ENCODE results near the gene CPED1.

The CPED1 gene

DNA sequence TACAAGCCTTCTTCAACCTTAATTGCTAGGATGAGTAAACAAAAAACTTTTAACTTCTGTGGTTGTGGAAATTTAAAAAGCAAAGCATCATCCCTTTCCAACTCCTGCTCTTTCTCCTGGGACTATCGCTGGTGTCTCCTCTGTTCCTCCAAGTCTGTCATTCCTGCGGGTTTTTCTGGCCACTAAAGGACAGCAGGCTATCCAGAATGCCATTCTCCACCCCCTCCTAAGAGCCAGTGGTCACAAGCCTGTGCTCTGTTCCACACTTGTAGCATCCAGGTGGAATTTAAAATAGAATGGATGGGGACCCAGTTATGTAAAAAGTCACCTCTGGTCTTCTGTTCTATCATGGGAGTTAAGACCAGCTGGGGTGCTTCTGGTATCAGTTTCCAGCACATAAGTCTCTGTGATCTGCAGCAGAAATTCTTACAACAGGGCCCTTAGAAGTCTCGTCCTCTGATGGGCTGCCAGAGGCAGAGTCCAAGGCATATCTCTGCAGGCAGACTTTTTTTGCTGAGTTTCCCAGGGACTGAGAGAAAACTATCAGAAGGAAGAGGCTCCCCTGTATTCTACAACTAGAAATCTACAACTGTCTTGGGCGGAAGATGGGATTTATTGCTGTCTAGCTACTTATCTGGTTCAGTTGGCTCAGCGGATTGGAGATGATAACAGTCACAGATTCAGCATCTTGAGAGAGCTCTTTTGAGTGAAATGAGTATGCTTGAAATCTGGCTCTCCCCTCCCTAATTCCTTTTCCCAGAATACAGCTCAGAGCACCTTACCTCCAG lies 335.2 kb downstream of the CPED1 start:
- no peak for ATAC-seq
- no peak for TF ChIP-seq ISL1 (CRISPR knock-in tag; IDR thresholded peaks at IDR 0.05)
- TF ChIP-seq TOX (CRISPR knock-in tag; IDR thresholded peaks at IDR 0.05; ENCODE audit: borderline replicate concordance): no peak
- TF ChIP-seq, protein P1, sequence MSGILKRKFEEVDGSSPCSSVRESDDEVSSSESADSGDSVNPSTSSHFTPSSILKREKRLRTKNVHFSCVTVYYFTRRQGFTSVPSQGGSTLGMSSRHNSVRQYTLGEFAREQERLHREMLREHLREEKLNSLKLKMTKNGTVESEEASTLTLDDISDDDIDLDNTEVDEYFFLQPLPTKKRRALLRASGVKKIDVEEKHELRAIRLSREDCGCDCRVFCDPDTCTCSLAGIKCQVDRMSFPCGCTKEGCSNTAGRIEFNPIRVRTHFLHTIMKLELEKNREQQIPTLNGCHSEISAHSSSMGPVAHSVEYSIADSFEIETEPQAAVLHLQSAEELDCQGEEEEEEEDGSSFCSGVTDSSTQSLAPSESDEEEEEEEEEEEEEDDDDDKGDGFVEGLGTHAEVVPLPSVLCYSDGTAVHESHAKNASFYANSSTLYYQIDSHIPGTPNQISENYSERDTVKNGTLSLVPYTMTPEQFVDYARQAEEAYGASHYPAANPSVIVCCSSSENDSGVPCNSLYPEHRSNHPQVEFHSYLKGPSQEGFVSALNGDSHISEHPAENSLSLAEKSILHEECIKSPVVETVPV (CRISPR knock-in tag; IDR thresholded peaks at IDR 0.05): no peak
- no peak for TF ChIP-seq ZNF70 (CRISPR knock-in tag; IDR thresholded peaks at IDR 0.05)
- no peak for TF ChIP-seq OSR1 (CRISPR knock-in tag; IDR thresholded peaks at IDR 0.05)
- TF ChIP-seq ARNTL (CRISPR knock-in tag; IDR thresholded peaks at IDR 0.05; ENCODE audit: borderline replicate concordance, low read depth): no peak
- TF ChIP-seq PPARA (CRISPR knock-in tag; IDR thresholded peaks at IDR 0.05; ENCODE audit: borderline replicate concordance): no peak
- TF ChIP-seq, protein P2, sequence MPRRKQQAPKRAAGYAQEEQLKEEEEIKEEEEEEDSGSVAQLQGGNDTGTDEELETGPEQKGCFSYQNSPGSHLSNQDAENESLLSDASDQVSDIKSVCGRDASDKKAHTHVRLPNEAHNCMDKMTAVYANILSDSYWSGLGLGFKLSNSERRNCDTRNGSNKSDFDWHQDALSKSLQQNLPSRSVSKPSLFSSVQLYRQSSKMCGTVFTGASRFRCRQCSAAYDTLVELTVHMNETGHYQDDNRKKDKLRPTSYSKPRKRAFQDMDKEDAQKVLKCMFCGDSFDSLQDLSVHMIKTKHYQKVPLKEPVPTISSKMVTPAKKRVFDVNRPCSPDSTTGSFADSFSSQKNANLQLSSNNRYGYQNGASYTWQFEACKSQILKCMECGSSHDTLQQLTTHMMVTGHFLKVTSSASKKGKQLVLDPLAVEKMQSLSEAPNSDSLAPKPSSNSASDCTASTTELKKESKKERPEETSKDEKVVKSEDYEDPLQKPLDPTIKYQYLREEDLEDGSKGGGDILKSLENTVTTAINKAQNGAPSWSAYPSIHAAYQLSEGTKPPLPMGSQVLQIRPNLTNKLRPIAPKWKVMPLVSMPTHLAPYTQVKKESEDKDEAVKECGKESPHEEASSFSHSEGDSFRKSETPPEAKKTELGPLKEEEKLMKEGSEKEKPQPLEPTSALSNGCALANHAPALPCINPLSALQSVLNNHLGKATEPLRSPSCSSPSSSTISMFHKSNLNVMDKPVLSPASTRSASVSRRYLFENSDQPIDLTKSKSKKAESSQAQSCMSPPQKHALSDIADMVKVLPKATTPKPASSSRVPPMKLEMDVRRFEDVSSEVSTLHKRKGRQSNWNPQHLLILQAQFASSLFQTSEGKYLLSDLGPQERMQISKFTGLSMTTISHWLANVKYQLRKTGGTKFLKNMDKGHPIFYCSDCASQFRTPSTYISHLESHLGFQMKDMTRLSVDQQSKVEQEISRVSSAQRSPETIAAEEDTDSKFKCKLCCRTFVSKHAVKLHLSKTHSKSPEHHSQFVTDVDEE (CRISPR knock-in tag; IDR thresholded peaks at IDR 0.05): no peak
- no peak for TF ChIP-seq ZFP30 (CRISPR knock-in tag; IDR thresholded peaks at IDR 0.05)
- TF ChIP-seq GLIS3 (CRISPR knock-in tag; IDR thresholded peaks at IDR 0.05): no peak
- no peak for TF ChIP-seq RARB (CRISPR knock-in tag; IDR thresholded peaks at IDR 0.05)
- no peak for TF ChIP-seq ZC3H10 (CRISPR knock-in tag; IDR thresholded peaks at IDR 0.05)
- no peak for TF ChIP-seq ZNF8 (CRISPR knock-in tag; IDR thresholded peaks at IDR 0.05)

DNA sequence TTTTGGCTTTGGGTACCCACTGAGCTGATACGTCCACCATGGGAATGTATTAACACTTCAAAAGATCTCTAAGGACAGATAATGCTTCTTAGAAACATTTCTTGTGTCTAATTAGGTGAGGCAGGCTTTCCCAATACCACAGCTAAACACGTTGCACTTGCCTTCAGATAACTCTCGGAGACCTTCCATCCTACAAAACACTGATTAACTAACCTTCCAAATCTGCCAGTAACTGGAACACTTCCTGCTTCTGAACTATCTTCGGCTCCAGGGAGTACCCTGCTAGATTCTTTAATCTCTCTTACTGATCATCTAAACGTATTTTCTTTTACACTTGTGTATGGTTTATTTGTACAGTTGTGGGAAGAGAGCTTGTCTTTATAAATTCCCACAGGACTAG lies 339.2 kb downstream of the CPED1 start:
- no peak for TF ChIP-seq ZNF8 (CRISPR knock-in tag; IDR thresholded peaks at IDR 0.05)
- no peak for TF ChIP-seq BACH2 (CRISPR knock-in tag; IDR thresholded peaks at IDR 0.05; ENCODE audit: borderline replicate concordance)
- no peak for TF ChIP-seq SNAI2 (CRISPR knock-in tag; IDR thresholded peaks at IDR 0.05)
- TF ChIP-seq ZFP3 (CRISPR knock-in tag; IDR thresholded peaks at IDR 0.05): no peak
- TF ChIP-seq, protein P2 (CRISPR knock-in tag; IDR thresholded peaks at IDR 0.05): no peak
- TF ChIP-seq ZNF70 (CRISPR knock-in tag; IDR thresholded peaks at IDR 0.05): no peak
- no peak for TF ChIP-seq ARNTL (CRISPR knock-in tag; IDR thresholded peaks at IDR 0.05; ENCODE audit: borderline replicate concordance, low read depth)
- no peak for TF ChIP-seq OSR1 (CRISPR knock-in tag; IDR thresholded peaks at IDR 0.05)
- no peak for TF ChIP-seq PATZ1 (CRISPR knock-in tag; IDR thresholded peaks at IDR 0.05; ENCODE audit: borderline replicate concordance)
- no peak for TF ChIP-seq GLIS3 (CRISPR knock-in tag; IDR thresholded peaks at IDR 0.05)
- TF ChIP-seq PPARA (CRISPR knock-in tag; IDR thresholded peaks at IDR 0.05; ENCODE audit: borderline replicate concordance): no peak

GRCh38 chr7:121328508-121329190 lies 340.1 kb downstream of the CPED1 start, which contains the start of gene WNT16:
Gene WNT16 (plus strand): TSS chr7:121329000. CDS start chr7:121329293, 293 bp downstream.
- TF ChIP-seq, protein P2 (CRISPR knock-in tag; IDR thresholded peaks at IDR 0.05): no peak
- TF ChIP-seq ZNF565 (CRISPR knock-in tag; conservative IDR thresholded peaks at IDR 0.05; ENCODE audit: low read depth) (no peak), PPARA (CRISPR knock-in tag; IDR thresholded peaks at IDR 0.05; ENCODE audit: borderline replicate concordance) (no peak), CREB5 (CRISPR knock-in tag; IDR thresholded peaks at IDR 0.05; ENCODE audit: low read depth) (no peak), ISL1 (CRISPR knock-in tag; IDR thresholded peaks at IDR 0.05) (no peak), ZC3H10 (CRISPR knock-in tag; IDR thresholded peaks at IDR 0.05) (no peak), TCF4 (CRISPR knock-in tag; IDR thresholded peaks at IDR 0.05; ENCODE audit: borderline replicate concordance) (no peak), ZNF70 (CRISPR knock-in tag; IDR thresholded peaks at IDR 0.05) (no peak), OSR1 (CRISPR knock-in tag; IDR thresholded peaks at IDR 0.05) (no peak), GLIS3 (CRISPR knock-in tag; IDR thresholded peaks at IDR 0.05) (no peak)
- ATAC-seq: peak; percentile 65

More for the DNA sequence above, 339.2 kb downstream of the CPED1 start:
- ATAC-seq: no peak

All from SK-N-SH treated with all-trans-retinoic acid at 6 μM for 48 hours (cell line).